GM18498 (cell line): ENCODE results near the gene VWA2.

Experiments used
- ATAC-seq: cut with Tn5 transposase; IDR thresholded peaks from one replicate; pipeline ENCODE4 v1.9.1; 2021; ENCODE audit warnings: mild to moderate bottlenecking, moderate library complexity; ENCODE audit not compliant: unreplicated experiment

VWA2 gene

DNA sequence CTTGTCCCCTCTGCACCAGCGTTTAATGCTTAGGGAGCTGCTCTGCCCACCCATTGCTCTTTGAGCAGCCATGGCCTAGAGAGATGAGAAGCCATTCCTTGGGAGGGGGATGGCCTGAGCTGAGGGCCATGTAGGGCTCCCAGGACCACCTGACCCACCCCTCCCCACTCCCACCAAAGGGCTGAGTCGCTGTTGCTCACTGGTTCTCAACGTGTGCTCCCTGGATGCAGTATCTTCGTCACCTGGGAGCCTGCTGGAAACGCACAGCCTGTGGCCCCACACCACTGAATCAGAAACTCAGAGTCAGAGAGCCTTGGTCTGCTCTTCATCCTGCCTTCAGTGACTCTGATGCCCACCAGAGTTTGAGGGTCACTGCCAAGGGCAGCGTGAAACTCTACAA is 37.0 kb downstream of the VWA2 start:
- no peak for ATAC-seq

DNA sequence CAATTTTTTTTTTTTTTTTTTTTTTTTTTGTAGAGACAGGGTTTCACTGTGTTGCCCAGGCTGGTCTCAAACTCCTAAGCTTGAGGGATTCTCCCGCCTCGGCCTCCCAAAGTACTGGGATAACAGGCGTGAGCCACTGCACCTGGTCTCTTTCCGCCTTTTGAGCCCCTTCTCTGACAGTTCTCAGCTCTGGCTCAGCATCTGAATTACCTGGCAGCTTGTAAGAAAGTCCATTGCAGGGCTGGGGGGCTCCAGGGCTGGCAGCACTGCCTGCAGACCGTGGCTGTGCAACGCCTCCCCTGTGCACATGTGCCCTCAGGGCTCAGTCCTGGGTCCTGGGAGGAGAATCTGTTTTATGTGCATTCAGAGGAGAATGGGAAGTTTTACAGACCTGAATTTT is 37.6 kb downstream of the VWA2 start:
- no peak for ATAC-seq

DNA sequence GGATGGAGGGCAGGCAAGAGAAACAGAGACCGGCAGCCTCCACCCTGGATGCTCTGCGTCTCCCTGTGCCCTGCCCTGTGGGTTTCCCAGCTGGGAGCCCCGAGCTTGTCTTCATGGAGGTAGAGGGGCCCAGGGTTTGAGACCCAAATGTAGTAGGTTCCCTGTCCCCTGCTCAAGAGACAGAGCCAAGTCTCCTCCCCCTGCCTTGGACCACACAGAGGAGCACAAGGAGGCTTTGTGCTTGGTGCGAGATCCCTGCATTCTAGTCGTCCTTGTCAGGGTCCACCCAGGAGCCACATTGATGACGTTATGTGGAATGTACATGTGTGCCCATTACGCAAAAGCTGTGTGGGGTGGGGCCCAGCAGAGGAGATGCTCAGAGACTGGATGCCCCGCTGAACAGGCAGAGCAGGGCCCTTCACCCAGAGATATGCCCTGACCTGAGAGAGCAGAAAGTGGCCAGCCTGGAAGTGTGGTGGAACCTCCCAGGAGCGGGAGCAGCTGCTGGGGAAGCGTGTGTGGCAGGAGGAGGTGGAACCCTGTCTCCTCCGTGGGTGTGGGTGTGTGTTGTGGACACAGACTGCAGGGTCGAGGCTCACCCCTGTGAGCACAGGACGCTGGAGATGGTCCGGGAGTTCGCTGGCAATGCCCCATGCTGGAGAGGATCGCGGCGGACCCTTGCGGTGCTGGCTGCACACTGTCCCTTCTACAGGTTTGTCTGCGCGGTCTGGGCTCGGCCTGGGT is 39.3 kb downstream of the VWA2 start:
- no peak for ATAC-seq

DNA sequence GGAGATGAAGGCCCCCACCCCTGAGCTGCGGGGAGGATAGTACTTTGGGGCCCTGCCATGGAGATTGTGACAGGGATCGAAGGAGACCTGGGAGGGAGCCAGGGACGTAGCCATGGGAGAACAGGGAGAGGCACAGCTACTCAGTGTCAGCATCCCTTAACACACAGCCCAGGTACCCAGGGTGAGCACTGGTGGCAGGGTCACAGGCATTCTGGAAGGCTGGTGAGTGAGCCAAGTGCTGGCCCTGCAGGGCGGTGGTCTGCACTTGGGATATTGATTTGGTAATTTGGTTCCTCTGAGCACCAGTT is 39.8 kb downstream of the VWA2 start:
- ATAC-seq: no peak

DNA sequence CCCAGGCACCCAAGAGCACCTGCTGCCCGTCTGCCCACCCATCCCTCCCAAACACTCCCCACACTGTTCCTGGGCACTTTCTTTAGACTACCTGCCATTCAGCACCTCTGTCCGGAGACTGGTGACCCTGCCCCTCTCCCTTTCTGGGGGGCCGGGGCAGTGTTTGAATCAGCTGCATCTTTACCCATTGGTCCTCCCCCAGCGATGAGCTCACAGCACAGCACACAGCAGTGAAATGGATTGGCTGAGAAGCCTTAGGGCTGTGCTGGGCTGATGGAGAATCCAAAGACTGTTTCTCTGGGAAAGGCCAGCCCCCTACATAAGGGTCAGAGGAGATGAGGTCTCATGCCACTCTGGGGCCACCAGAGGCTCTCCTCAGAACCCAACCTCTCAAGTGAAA is 40.2 kb downstream of the VWA2 start:
- no peak for ATAC-seq

DNA sequence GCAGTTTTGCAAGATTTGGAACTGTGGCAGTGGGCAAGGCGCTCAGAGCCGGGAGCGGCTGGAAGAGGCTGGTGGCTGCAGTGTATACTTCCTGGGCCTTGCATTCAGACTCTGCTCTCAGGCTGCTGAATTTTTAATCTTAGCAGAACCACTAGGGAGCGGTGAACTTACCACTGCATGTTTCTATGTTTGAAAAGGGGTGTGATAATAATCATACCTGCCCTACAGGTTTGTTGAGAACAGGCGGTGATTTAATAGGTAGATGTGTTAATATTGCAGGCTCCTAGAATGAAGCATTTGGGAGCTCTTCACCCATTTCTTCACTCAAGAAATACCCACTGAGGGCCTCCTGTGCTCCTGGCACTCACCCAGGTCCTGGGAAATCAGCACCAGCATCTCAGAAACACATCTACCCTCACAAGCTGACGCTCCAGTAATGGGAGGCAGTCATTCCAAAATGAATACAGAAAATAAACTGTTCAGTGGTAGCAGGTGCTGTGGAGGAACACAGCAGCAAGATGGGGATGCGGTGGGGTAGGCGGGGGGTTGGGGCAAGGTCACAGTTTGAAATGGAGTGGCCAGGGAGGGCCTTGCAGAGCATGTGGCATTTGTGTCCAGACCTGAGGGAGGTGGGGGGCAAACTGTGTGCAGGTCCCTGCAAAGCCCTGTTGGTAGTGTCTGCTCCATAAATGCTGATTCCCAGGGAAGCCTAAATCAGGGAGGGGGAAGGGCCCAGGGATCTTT is 41.0 kb downstream of the VWA2 start:
- no peak for ATAC-seq

DNA sequence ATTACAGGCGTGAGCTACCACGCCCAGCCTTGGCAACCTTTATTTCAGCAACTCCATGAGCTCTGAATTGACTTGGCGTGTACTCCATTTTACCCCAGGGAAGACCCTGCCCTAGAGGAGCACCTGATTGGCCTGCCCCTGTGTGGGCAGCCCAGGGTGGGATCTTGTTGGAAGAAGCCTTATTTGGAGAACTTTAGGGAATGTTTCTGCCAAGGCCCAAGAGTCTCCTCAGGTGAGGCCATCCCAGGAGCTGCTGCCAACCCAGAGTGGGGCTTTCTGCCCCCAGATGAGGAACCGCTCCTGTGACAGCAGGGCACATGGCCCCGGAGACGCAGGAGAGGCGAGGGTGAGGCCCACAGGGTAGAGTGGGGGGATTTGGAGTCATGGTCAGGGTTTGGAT is 42.0 kb downstream of the VWA2 start:
- ATAC-seq: no peak

DNA sequence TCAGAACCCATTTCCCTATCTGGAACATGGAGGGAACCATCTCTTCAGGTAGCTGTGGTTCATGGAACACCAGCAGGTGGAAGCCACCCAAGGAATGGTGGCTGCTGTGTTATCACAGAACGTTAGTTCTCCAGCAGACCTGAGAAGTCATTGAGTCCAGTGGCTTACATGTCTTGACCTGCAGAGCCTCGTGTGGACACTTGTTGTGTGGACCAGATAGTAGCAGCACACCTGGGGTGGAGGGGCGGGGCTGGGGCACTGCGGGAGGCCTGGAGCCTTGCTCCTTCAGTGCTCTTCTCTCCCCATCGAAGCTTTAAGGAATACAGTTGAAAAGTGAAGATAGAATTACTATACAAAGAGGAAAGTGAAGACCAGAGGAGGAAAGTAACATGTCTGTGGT is 42.4 kb downstream of the VWA2 start:
- no peak for ATAC-seq

DNA sequence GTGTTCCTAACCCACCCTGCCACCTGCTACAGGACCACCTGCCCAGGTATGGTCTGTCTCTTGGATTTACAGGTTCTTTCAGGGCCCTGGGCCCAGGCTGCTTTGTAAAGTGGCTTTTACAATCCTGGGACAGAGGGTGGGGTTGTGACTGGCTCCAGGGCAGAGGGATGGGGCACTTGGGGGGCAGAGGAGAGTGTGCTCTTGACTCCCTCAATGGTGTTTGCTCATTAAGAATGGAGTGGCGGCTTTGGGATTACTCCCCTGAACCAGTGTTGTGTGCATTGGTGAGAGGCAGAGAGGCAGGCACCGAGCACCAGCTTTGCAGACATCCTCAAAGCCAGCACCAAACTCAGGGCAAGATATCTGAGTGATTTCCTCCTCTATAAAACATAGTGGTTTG is 43.5 kb downstream of the VWA2 start:
- ATAC-seq: no peak

DNA sequence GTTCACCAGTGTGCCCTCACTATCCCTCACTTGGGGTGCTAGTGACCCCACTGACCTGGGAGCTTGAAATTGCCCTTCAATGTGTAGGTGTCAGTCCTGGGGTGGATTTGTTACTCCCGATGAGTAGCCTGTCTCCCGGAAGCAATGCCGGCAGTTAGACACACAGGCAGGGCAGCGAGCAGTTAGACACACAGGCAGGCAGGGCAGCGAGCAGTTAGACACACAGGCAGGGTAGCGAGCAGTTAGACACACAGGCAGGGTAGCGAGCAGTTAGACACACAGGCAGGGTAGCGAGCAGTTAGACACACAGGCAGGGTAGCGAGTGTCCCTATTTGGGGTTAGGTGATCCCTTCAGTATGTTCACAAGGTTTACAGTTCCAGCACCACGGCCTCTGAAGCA is 44.0 kb downstream of the VWA2 start:
- no peak for ATAC-seq

DNA sequence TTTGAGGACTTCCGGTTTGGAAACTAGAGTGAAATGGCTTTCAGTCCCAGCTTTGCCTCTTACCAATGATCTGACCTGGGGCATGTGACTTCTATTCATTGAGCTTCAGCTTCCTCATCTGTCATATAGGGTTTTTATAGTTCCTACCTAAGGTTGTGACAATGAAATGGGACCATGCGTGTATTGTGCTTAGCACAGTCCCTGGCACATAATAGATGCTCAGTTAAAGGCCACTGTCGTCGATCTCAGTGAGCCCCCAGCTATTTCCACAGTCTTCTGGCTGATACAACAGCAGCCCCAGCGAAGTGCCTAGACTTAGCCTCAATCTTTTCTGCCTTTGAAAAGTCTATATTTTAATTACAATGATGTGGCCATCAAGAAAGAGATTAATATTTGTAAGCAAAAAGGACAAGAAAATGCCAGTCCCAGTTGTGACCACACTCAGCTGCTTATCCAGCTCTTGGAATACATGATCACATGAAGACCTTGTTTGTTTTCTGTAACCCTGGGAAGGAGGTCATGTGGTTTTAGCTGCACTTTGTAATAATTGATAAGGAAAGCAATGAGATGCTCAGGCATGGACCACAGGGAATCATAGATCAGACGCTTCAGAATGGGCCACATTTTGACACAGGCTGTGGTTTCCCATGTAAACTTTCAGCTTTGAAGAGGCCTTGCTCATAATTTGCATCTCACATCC is 44.6 kb downstream of the VWA2 start:
- no peak for ATAC-seq

DNA sequence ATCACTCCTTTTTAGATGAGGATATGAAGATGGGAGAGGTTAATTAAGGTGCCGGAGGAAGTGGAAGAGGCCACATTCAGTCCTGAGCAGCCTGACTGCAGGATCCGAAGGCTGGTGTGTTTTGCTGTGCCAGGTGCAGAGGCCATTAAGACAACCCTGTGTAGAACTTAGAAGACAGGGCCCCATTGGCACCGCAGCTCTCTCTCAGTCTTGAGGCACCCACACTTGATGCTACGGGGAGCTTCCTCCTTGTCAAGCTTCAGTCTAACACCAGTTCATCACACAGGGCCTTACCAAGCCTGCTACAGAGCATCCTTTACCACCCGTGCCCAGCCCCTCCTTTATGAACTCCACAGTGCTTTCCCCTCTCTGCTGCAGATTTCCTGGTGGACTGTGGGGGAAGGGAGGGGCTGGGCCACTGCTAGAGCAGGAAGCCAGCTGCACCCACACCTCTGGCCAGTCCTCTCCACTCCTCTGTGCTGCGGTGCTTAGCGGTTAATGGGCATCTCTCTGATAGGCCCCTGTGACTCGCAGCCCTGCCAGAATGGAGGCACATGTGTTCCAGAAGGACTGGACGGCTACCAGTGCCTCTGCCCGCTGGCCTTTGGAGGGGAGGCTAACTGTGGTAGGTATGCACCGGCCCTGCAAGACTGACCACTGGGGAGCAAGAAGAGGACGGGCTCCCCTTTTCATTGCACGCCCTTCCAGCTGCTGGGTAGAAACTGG is 45.5 kb downstream of the VWA2 start:
- no peak for ATAC-seq

DNA sequence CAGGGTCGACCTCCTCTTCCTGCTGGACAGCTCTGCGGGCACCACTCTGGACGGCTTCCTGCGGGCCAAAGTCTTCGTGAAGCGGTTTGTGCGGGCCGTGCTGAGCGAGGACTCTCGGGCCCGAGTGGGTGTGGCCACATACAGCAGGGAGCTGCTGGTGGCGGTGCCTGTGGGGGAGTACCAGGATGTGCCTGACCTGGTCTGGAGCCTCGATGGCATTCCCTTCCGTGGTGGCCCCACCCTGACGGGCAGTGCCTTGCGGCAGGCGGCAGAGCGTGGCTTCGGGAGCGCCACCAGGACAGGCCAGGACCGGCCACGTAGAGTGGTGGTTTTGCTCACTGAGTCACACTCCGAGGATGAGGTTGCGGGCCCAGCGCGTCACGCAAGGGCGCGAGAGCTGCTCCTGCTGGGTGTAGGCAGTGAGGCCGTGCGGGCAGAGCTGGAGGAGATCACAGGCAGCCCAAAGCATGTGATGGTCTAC is 46.9 kb downstream of the VWA2 start:
- ATAC-seq: no peak

DNA sequence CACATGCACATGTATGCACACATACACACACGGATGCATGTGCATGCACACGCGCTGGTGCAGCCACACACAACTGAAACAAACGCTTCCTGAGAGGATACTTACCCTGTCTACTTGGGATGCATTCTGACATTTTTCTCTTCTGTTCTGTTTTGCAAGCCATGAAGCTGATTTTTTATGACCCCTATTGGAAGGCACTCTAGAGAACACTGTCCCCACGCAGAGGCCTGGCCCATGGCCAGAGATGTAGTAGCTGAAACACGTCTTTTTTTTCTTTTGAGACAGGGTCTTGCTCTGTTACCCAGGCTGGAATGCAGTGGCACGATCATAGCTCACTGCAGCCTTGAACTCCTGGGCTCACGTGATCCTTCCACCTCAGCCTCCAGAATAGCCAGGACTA is 47.9 kb downstream of the VWA2 start:
- ATAC-seq: no peak

DNA sequence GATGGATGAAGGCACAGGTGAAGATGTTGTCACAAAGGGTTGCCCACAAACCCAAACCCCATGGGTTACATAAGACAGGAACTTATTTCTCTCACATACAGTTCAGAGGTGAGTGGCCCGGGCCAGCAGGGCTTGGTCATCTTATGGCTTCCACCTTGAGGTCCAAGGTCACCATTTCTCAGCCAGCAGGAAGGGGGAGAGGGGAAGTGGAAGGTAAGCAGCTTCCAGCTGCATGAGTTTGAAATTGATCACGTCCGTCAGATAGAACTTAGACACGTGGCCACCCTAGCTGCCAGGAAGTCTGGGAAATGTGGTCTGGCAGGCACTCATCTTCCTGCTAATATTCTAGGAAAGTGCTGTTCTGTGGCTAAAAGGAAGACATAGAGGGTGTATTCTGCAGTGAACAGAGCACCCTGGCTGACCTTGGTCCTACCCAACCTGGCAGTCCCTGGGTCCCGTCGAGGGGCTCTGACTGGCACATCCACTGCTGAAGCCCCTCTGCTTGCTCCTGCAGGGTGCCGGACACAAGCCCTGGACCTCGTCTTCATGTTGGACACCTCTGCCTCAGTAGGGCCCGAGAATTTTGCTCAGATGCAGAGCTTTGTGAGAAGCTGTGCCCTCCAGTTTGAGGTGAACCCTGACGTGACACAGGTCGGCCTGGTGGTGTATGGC is 49.5 kb downstream of the VWA2 start:
- no peak for ATAC-seq

DNA sequence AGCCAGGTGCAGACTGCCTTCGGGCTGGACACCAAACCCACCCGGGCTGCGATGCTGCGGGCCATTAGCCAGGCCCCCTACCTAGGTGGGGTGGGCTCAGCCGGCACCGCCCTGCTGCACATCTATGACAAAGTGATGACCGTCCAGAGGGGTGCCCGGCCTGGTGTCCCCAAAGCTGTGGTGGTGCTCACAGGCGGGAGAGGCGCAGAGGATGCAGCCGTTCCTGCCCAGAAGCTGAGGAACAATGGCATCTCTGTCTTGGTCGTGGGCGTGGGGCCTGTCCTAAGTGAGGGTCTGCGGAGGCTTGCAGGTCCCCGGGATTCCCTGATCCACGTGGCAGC is 50.0 kb downstream of the VWA2 start:
- ATAC-seq: no peak

DNA sequence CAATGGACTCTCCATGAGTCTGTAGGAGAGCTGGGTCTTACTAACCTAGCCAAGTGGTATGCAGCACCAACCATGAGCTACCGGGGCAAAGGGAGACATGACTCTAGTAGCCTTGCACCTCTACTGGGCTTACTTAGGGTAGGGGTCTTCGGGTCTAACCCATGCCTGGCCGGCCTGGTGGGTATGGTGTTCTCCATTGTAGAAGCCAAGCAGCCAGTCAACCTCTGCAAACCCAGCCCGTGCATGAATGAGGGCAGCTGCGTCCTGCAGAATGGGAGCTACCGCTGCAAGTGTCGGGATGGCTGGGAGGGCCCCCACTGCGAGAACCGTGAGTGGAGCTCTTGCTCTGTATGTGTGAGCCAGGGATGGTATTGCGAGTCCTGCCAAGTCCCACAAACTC is 51.0 kb downstream of the VWA2 start:
- no peak for ATAC-seq

DNA sequence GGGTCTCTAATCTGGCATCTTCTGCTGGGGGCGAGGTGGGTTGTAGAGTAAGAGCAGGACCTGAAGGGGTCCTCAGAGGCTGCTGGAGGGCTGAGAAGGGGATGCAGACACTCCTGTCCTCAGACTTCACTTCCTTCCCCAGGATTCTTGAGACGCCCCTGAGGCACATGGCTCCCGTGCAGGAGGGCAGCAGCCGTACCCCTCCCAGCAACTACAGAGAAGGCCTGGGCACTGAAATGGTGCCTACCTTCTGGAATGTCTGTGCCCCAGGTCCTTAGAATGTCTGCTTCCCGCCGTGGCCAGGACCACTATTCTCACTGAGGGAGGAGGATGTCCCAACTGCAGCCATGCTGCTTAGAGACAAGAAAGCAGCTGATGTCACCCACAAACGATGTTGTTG is 52.0 kb downstream of the VWA2 start:
- no peak for ATAC-seq

DNA sequence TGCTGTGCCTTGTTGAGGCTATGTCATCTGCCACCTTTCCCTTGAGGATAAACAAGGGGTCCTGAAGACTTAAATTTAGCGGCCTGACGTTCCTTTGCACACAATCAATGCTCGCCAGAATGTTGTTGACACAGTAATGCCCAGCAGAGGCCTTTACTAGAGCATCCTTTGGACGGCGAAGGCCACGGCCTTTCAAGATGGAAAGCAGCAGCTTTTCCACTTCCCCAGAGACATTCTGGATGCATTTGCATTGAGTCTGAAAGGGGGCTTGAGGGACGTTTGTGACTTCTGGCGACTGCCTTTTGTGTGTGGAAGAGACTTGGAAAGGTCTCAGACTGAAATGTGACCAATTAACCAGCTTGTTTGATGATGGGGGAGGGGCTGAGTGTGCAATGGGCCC is 52.5 kb downstream of the VWA2 start:
- ATAC-seq: no peak

DNA sequence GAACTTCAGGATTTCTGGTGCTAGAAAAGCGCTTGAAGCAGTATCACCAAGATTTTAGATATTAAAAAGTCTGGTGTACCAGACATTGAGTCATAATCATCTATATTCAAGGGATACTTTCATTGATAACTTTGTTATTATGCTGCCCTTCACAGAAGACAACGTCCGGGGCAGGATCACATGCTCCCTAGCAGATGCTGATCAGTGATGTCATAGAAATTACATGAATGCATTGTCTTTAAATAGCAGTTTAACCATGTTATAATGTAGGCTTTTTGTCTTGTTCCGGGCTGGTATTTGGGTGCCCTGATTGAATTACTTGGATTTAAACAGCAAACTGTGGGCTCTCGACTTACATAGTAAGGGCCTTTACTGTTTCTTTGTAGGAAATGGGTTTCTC is 54.0 kb downstream of the VWA2 start:
- ATAC-seq: no peak

DNA sequence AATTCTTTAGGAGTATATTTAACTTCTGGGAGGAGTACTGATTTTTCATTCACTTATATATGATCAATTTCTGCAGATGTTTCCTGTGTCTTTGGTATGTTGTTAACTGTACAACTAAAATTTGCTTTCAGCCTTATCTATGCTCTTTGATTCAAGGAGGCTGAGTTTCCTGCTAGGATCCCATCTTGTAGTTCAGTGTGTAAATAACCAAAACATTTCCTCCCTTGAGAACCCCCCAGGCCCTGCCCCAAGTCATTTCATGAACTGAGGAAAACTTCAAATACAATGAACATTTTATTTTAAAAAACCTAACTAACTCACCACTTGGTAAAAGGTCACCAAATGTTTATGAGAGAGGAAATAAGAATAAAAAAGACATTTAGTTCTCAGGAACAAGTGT is 55.5 kb downstream of the VWA2 start:
- no peak for ATAC-seq
